Ammon's horn (tissue), 1 donor: ENCODE results near the gene IGSF10.

Experiments
- DNase-seq: peaks from one replicate; pipeline ENCODE4 v3.0.0-alpha.2; 2016; ENCODE audit warnings: low spot score

The IGSF10 gene

DNA sequence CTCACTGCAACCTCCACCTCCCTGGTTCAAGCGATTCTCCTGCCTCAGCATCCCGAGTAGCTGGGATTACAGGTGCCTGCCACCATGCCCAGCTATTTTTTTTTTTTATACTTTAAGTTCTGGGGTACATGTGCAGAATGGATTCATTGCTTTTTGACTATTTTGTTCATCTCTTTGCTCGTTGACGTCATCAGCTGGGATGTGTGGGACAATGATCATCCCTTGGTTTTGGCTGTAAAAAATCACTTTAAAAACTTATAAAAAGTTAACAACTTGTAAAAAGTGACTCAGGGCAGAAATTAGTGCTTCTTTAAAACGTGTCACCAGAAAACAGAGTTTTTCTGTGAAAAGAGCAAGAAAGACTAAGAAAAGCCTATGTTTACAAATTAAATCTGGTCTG is 37.8 kb downstream of the IGSF10 start:
- no peak for DNase-seq

DNA sequence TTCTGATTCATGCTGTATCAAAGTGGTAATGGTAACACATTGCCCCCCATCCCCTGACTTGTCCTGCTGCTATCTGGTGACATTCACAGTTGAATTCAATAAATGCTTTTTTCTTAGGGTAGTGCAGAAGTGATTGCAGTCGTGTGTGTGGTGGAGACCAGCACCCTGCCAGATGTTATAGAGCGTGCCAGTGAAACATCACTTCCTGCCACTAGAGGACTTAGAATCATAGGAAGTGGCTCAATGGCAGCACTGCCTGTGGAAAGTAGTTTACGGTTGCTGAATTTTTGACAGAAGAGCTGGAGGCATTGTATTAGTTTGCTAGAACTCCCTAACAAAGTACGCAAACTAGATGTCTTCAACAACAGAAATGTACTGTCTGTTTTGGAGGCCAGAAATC is 38.9 kb downstream of the IGSF10 start:
- no peak for DNase-seq

DNA sequence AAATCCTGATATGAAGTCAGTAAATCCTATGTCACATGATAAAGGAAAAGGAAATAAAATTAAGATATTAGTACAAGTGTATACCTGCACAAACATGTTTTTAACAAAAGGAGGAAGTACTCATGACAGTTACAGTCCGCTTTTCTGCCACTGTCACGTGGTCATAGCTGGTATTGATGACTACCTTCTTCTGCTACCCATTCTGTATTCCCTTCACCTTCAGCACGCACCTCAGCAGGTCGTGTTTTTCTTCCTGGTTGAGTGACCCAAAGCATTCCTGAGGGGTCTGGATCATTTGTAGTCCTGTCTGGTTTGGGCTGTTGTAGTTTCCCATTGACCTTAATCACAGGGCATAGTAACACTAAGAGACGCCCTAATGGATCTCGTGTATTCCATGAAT is 41.1 kb downstream of the IGSF10 start:
- DNase-seq = no peak

DNA sequence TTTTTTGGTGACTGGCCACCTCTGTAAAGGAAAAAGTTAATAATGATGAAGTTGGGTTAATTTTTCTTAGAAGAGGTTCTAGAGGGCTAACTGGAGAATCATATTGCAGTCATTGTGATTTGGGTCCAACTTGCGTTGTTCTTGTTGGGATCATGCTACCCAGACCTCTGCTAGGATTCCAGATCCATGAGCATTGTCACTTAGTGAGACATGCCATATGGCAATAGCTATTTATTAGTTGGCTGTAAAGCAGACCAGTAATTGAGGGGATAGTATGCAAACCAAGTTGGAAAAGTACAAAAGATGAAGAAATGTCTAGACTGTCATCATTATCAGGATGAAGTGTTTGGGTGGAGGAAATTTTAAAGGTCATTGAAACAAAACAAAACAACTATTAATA is 45.6 kb downstream of the IGSF10 start:
- no peak for DNase-seq

DNA sequence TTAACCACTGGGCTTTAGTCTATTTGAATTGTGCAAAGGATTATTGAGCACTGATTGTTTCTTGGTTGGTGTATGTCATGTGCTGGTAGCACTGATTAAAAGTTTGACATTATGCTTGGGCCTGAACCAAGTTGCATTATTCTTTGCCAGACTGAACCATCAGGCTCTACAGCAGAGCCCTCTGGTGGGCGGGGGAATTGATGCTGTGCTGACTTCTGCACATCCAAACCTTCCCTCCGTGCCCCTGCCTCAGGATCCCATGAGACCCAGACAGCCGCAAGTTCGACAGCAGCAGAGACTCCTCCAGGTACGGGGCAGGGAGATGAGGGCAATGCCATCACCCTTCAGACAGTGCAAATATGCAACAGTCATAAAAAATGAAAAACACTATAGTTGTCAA is 47.9 kb downstream of the IGSF10 start:
- no peak for DNase-seq
